Stimulated activated effector memory CD8-positive, alpha-beta T cell treated with anti-CD3 and anti-CD28 coated beads, Interleukin-12 subunit alpha, Interleukin-12 subunit beta, amount 100 ng/mL, for 72 hours (primary cell): ENCODE results near the gene CBY2.
"Not testable (repeated sequence)": the region's sequence is repeated elsewhere in the genome, so short reads cannot be mapped to it uniquely, and the experiment has no call there.

ENCODE experiments used
- ATAC-seq: fragments of 150-1000 bp; cut with Tn5 transposase; 2 replicates; pipeline ENCODE4 v1.10.0; 2021
- DNase-seq, 2 donors: peaks; one replicate each; pipeline ENCODE4 v3.0.0; 2021 to 2022; ENCODE audit warnings: low spot score in 2 of 2
- H3K27ac Mint-ChIP-seq: one replicate; pipeline ENCODE4 v1.8.0; 2022; ENCODE audit warnings: mild to moderate bottlenecking, mixed read lengths
- H3K36me3 Mint-ChIP-seq: one replicate; pipeline ENCODE4 v1.8.0; 2022; ENCODE audit warnings: mild to moderate bottlenecking, mixed read lengths
- H3K4me1 Mint-ChIP-seq: one replicate; pipeline ENCODE4 v1.8.0; 2022; ENCODE audit warnings: mixed read lengths
- H3K4me3 Mint-ChIP-seq: one replicate; pipeline ENCODE4 v1.8.0; 2022; ENCODE audit warnings: mild to moderate bottlenecking, mixed read lengths
- H3K9me3 Mint-ChIP-seq: one replicate; pipeline ENCODE4 v1.8.0; 2022; ENCODE audit warnings: mixed read lengths

Gene CBY2

GRCh38 chr13:45702088-45702487 is at the start of gene CBY2:
CBY2 (plus strand) TSS chr13:45702320; CDS start chr13:45702391, 71 bp downstream.
- Mint-ChIP-seq H3K9me3 (no peaks in the 10 kb centered on the region), H3K27ac (no peak within 1 kb of the TSS), H3K4me3 (no peak within 1 kb of the TSS), H3K4me1 (peaks cover 21% of the 10 kb centered on the region), H3K36me3 (no peaks in the 10 kb centered on the region)
- DNase-seq (no peak), ATAC-seq (peak; percentile 35)

- H3K4me1 Mint-ChIP-seq: no peaks in the 10 kb centered on the region
Observed at GRCh38 chr13:45654633-45655349, 47.3 kb upstream of the CBY2 start.

GRCh38 chr13:45658586-45659235 is 43.4 kb upstream of the CBY2 start:
- ATAC-seq (no peak), DNase-seq (no peak)
- peaks cover 5% of the 10 kb centered on the region for H3K9me3 Mint-ChIP-seq
- H3K36me3 Mint-ChIP-seq: no peaks in the 10 kb centered on the region
- H3K27ac Mint-ChIP-seq: no peak overlapping the region
- no peaks in the 10 kb centered on the region for H3K4me1 Mint-ChIP-seq
- H3K4me3 Mint-ChIP-seq: no peak overlapping the region

More at GRCh38 chr13:45654633-45655349, 47.3 kb upstream of the CBY2 start:
- peak; percentile 34 for ATAC-seq
- Mint-ChIP-seq H3K27ac (no peak overlapping the region), H3K36me3 (no peaks in the 10 kb centered on the region), H3K4me3 (no peak overlapping the region), H3K9me3 (no peaks in the 10 kb centered on the region)
- DNase-seq: no peak

GRCh38 chr13:45659536-45659935 is 42.6 kb upstream of the CBY2 start:
- H3K36me3 Mint-ChIP-seq: no peaks in the 10 kb centered on the region
- no peak overlapping the region for H3K4me3 Mint-ChIP-seq
- no peak overlapping the region for H3K27ac Mint-ChIP-seq
- DNase-seq (no peak), ATAC-seq (no peak)
- H3K4me1 Mint-ChIP-seq: no peaks in the 10 kb centered on the region
- H3K9me3 Mint-ChIP-seq: peaks cover 5% of the 10 kb centered on the region

- H3K36me3 Mint-ChIP-seq, H3K4me1 Mint-ChIP-seq, DNase-seq, H3K4me3 Mint-ChIP-seq, ATAC-seq, H3K9me3 Mint-ChIP-seq, H3K27ac Mint-ChIP-seq: not testable (repeated sequence)
Observed at GRCh38 chr13:45660458-45660857, 41.7 kb upstream of the CBY2 start.

GRCh38 chr13:45662162-45662561 is 40.0 kb upstream of the CBY2 start:
- Mint-ChIP-seq H3K4me3 (no peak overlapping the region), H3K36me3 (no peaks in the 10 kb centered on the region), H3K9me3 (peaks cover 5% of the 10 kb centered on the region), H3K27ac (no peak overlapping the region), H3K4me1 (no peaks in the 10 kb centered on the region)
- no peak for DNase-seq
- ATAC-seq: no peak

GRCh38 chr13:45662903-45663302 is 39.2 kb upstream of the CBY2 start:
- H3K27ac Mint-ChIP-seq, ATAC-seq, DNase-seq, H3K36me3 Mint-ChIP-seq, H3K9me3 Mint-ChIP-seq, H3K4me3 Mint-ChIP-seq, H3K4me1 Mint-ChIP-seq: not testable (repeated sequence)

GRCh38 chr13:45669626-45670025 is 32.5 kb upstream of the CBY2 start:
- peak overlapping the region; percentile 2 for H3K27ac Mint-ChIP-seq
- DNase-seq, H3K4me3 Mint-ChIP-seq, H3K4me1 Mint-ChIP-seq, H3K36me3 Mint-ChIP-seq, H3K9me3 Mint-ChIP-seq, ATAC-seq: not testable (repeated sequence)

GRCh38 chr13:45670189-45670885 is 31.8 kb upstream of the CBY2 start:
- Mint-ChIP-seq H3K27ac (peak overlapping the region; percentile 2), H3K4me3 (no peak overlapping the region), H3K9me3 (no peaks in the 10 kb centered on the region), H3K4me1 (no peaks in the 10 kb centered on the region), H3K36me3 (no peaks in the 10 kb centered on the region)
- no peak for ATAC-seq
- no peak for DNase-seq

- ATAC-seq (no peak), DNase-seq (no peak)
- Mint-ChIP-seq H3K9me3 (no peaks in the 10 kb centered on the region), H3K4me1 (no peaks in the 10 kb centered on the region), H3K4me3 (no peak overlapping the region), H3K36me3 (no peaks in the 10 kb centered on the region), H3K27ac (no peak overlapping the region)
Observed at GRCh38 chr13:45674908-45675307, 27.2 kb upstream of the CBY2 start.

GRCh38 chr13:45678282-45678681 is 23.8 kb upstream of the CBY2 start:
- Mint-ChIP-seq H3K4me1 (no peaks in the 10 kb centered on the region), H3K36me3 (no peaks in the 10 kb centered on the region), H3K4me3 (no peak overlapping the region), H3K9me3 (no peaks in the 10 kb centered on the region), H3K27ac (no peak overlapping the region)
- ATAC-seq (no peak), DNase-seq (no peak)

GRCh38 chr13:45681113-45681512 is 21.0 kb upstream of the CBY2 start:
- Mint-ChIP-seq H3K27ac (no peak overlapping the region), H3K4me1 (peaks cover 6% of the 10 kb centered on the region), H3K9me3 (no peaks in the 10 kb centered on the region), H3K36me3 (no peaks in the 10 kb centered on the region), H3K4me3 (no peak overlapping the region)
- no peak for DNase-seq
- ATAC-seq: no peak

- peak; percentile 44 for ATAC-seq
- H3K27ac Mint-ChIP-seq: no peak overlapping the region
Observed at GRCh38 chr13:45682494-45683008, 19.6 kb upstream of the CBY2 start.

GRCh38 chr13:45683701-45684100 is 18.4 kb upstream of the CBY2 start:
- Mint-ChIP-seq H3K9me3 (no peaks in the 10 kb centered on the region), H3K27ac (no peak overlapping the region), H3K4me1 (peaks cover 6% of the 10 kb centered on the region), H3K4me3 (no peak overlapping the region), H3K36me3 (no peaks in the 10 kb centered on the region)
- DNase-seq (no peak), ATAC-seq (peak; percentile 36)

More at GRCh38 chr13:45682494-45683008, 19.6 kb upstream of the CBY2 start:
- Mint-ChIP-seq H3K36me3 (no peaks in the 10 kb centered on the region), H3K4me3 (no peak overlapping the region), H3K9me3 (no peaks in the 10 kb centered on the region), H3K4me1 (peaks cover 6% of the 10 kb centered on the region)
- no peak for DNase-seq

GRCh38 chr13:45688577-45688976 is 13.5 kb upstream of the CBY2 start:
- H3K27ac Mint-ChIP-seq: no peak overlapping the region
- no peaks in the 10 kb centered on the region for H3K9me3 Mint-ChIP-seq
- no peak overlapping the region for H3K4me3 Mint-ChIP-seq
- DNase-seq (no peak), ATAC-seq (no peak)
- peaks cover 4% of the 10 kb centered on the region for H3K4me1 Mint-ChIP-seq
- no peaks in the 10 kb centered on the region for H3K36me3 Mint-ChIP-seq
